ENCODE measurements around the gene RMRP. TPM values are rescaled to one million over a fixed set of nuclear protein-coding genes. Genes with fewer than 3 reads are reported as not detected.
"Not testable (repeated sequence)": the region's sequence is repeated elsewhere in the genome, so short reads cannot be mapped to it uniquely, and the experiment has no call there.

The RMRP gene
- total RNA-seq, 4 donors from 2014 or later, result 759 to 4,621 (median 3,503) TPM

- Histone ChIP-seq H3K27me3 (peaks cover 0 to 18% (median 0%) of the 10 kb centered on the region in 4 donors), H3K9me3 (no peaks in the 10 kb centered on the region), H3K36me3 (no peaks in the 10 kb centered on the region), H3K27ac (peak overlapping the region in 3 of 4 donors; percentile 5 to 30 (median 25)), H3K4me1 (peaks cover 0 to 28% (median 13%) of the 10 kb centered on the region in 3 donors), H3K4me3 (peak overlapping the region; percentile 14 to 71 (median 46))
- 15 to 21% methylated on average over 29 to 35 of the region's 51 CpGs for WGBS, 2 donors
- DNase-seq, result no peak
- intact Hi-C loops (cut with DNase I), result no loop called here
- peak in 2 of 6 experiments; percentile 1 to 18 for TF ChIP-seq CTCF (IDR thresholded peaks at IDR 0.05)
- peak in 1 of 4 donors; percentile 40 for TF ChIP-seq POLR2A (IDR thresholded peaks at IDR 0.05)
These were observed 40.9 kb downstream of the RMRP start for GRCh38 chr9:35616681-35617459.

- Histone ChIP-seq H3K4me1 (peaks cover 0 to 28% (median 13%) of the 10 kb centered on the region in 3 donors), H3K36me3 (no peaks in the 10 kb centered on the region), H3K27me3 (peaks cover 0 to 18% (median 0%) of the 10 kb centered on the region in 4 donors), H3K4me3 (no peak overlapping the region), H3K9me3 (no peaks in the 10 kb centered on the region), H3K27ac (no peak overlapping the region)
- no peak for TF ChIP-seq CTCF (IDR thresholded peaks at IDR 0.05)
- TF ChIP-seq POLR2A (IDR thresholded peaks at IDR 0.05), result no peak
- WGBS, 2 donors, result 80 to 82% methylated on average over 11 to 15 of the region's 17 CpGs
- no peak for DNase-seq
- intact Hi-C loops (cut with DNase I), result no loop called here
These were observed 41.7 kb downstream of the RMRP start for GRCh38 chr9:35615981-35616680.

GRCh38 chr9:35612843-35613242, 45.0 kb downstream of the RMRP start:
- intact Hi-C loops (cut with DNase I), result no loop called here
- Histone ChIP-seq H3K4me1 (peaks cover 0 to 16% (median 13%) of the 10 kb centered on the region in 3 donors), H3K4me3 (no peak overlapping the region), H3K27ac (no peak overlapping the region), H3K9me3 (no peaks in the 10 kb centered on the region), H3K36me3 (peaks cover 14 to 28% (median 16%) of the 10 kb centered on the region in 3 donors), H3K27me3 (peaks cover 0 to 16% (median 0%) of the 10 kb centered on the region in 4 donors)
- no peak for TF ChIP-seq CTCF (IDR thresholded peaks at IDR 0.05)
- no peak for TF ChIP-seq POLR2A (IDR thresholded peaks at IDR 0.05)
- no peak for DNase-seq
- WGBS, 2 donors, result 85 to 91% methylated on average over 2 of the region's 2 CpGs

- peaks cover 14 to 35% (median 17%) of the 10 kb centered on the region in 3 donors for H3K36me3 ChIP-seq
- H3K27ac ChIP-seq; intact Hi-C loops (cut with DNase I); H3K4me3 ChIP-seq; H3K27me3 ChIP-seq; DNase-seq; H3K9me3 ChIP-seq: not testable (repeated sequence)
- peaks cover 0 to 14% (median 7%) of the 10 kb centered on the region in 3 donors for H3K4me1 ChIP-seq
- WGBS, 2 donors, result 87 to 92% methylated on average over 4 of the region's 4 CpGs
These were observed 45.8 kb downstream of the RMRP start for GRCh38 chr9:35612066-35612465.

- no peak overlapping the region for H3K4me3 ChIP-seq
- no peak for DNase-seq
- no peaks in the 10 kb centered on the region for H3K9me3 ChIP-seq
These were observed 46.5 kb downstream of the RMRP start for GRCh38 chr9:35611230-35611797.

More at GRCh38 chr9:35611230-35611797, 46.5 kb downstream of the RMRP start:
- H3K27me3 ChIP-seq, result peaks cover 0 to under 1% (median 0%) of the 10 kb centered on the region in 4 donors
- WGBS, 2 donors, result 13% methylated on average over 7 to 8 of the region's 8 CpGs
- intact Hi-C loops (cut with DNase I), result no loop called here
- H3K4me1 ChIP-seq, result peaks cover 5 to 14% (median 5%) of the 10 kb centered on the region in 3 donors
- peaks cover 14 to 40% (median 17%) of the 10 kb centered on the region in 3 donors for H3K36me3 ChIP-seq
- no peak overlapping the region for H3K27ac ChIP-seq
- TF ChIP-seq CTCF (IDR thresholded peaks at IDR 0.05), result peak in 5 of 6 experiments; percentile 25 to 67 (median 47)
- no peak for TF ChIP-seq POLR2A (IDR thresholded peaks at IDR 0.05)

Data from esophagus squamous epithelium (tissue), 5 donors.